ENCODE measurements around the gene MS4A5.

DNA sequence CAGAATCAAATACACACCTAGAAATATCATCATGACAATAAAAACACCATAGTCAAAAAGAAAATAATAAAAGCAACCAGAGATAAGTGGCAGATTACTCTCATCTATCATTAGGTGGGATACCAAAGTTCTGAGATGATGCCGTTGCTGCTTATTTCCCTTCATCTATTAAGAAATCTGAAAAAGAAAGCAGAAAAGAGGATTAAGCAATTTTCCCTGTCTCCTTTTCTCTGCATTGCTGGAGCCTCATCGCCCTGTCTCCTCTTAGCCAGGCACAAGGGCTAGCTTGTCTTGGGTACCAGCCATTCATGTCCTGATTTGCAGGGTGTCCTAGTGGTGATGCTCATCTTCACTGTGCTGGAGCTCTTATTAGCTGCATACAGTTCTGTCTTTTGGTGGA, 37.0 kb upstream of the MS4A5 start:
- TF ChIP-seq, protein P1, sequence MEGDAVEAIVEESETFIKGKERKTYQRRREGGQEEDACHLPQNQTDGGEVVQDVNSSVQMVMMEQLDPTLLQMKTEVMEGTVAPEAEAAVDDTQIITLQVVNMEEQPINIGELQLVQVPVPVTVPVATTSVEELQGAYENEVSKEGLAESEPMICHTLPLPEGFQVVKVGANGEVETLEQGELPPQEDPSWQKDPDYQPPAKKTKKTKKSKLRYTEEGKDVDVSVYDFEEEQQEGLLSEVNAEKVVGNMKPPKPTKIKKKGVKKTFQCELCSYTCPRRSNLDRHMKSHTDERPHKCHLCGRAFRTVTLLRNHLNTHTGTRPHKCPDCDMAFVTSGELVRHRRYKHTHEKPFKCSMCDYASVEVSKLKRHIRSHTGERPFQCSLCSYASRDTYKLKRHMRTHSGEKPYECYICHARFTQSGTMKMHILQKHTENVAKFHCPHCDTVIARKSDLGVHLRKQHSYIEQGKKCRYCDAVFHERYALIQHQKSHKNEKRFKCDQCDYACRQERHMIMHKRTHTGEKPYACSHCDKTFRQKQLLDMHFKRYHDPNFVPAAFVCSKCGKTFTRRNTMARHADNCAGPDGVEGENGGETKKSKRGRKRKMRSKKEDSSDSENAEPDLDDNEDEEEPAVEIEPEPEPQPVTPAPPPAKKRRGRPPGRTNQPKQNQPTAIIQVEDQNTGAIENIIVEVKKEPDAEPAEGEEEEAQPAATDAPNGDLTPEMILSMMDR (conservative IDR thresholded peaks at IDR 0.05; ENCODE audit: low read length): no peak
- TF ChIP-seq EZH2phosphoT487 (IDR thresholded peaks at IDR 0.05; ENCODE audit: borderline replicate concordance): no peak
